ENCODE measurements around the gene IL10RA.
"Not testable (repeated sequence)": the region's sequence is repeated elsewhere in the genome, so short reads cannot be mapped to it uniquely, and the experiment has no call there.

Gene IL10RA

GRCh38 chr11:117961896-117962295 lies 24.3 kb upstream of the IL10RA start:
- no peak for DNase-seq

- no peak for DNase-seq
Measured at GRCh38 chr11:117962826-117963225, 23.4 kb upstream of the IL10RA start.

GRCh38 chr11:117966908-117967307 lies 19.3 kb upstream of the IL10RA start:
- DNase-seq: no peak

- DNase-seq: no peak
Measured at GRCh38 chr11:117969160-117969991, 16.8 kb upstream of the IL10RA start.

GRCh38 chr11:117970400-117971024 lies 15.7 kb upstream of the IL10RA start:
- DNase-seq: no peak

- DNase-seq: no peak
Measured at GRCh38 chr11:117972044-117972443, 14.2 kb upstream of the IL10RA start.

GRCh38 chr11:117972629-117973502 lies 13.3 kb upstream of the IL10RA start:
- DNase-seq: no peak

- no peak for DNase-seq
Measured at GRCh38 chr11:117973503-117973860, 12.7 kb upstream of the IL10RA start.

- DNase-seq: no peak
Measured at GRCh38 chr11:117976445-117976844, 9.7 kb upstream of the IL10RA start.

- no peak for DNase-seq
Measured at GRCh38 chr11:117977029-117977428, 9.2 kb upstream of the IL10RA start.

- not testable (repeated sequence) for DNase-seq
Measured at GRCh38 chr11:117977612-117978264, 8.5 kb upstream of the IL10RA start.

- DNase-seq: not testable (repeated sequence)
Measured at GRCh38 chr11:117978291-117978910, 7.8 kb upstream of the IL10RA start.

- no peak for DNase-seq
Measured at GRCh38 chr11:117978991-117979390, 7.2 kb upstream of the IL10RA start.

- DNase-seq: peak in 1 of 51 donors; percentile 33
Measured at GRCh38 chr11:117979481-117980211, 6.5 kb upstream of the IL10RA start.

- no peak for DNase-seq
Measured at GRCh38 chr11:117980280-117980679, 5.9 kb upstream of the IL10RA start.

- DNase-seq: no peak
Measured at GRCh38 chr11:117980720-117981119, 5.5 kb upstream of the IL10RA start.

GRCh38 chr11:117983163-117983475 lies 3.1 kb upstream of the IL10RA start:
- no peak for DNase-seq

- DNase-seq: no peak
Measured at GRCh38 chr11:117984476-117984875, 1.7 kb upstream of the IL10RA start.

- peak in 1 of 51 donors; percentile 20 for DNase-seq
Measured at GRCh38 chr11:117986981-117987574, 884 bp downstream of the IL10RA start.
